CD4-positive, alpha-beta T cell treated with Interleukin-12 subunit alpha and Interleukin-12 subunit beta, for 1 hour (primary cell): ENCODE measurements around the gene OVCA2.
A peak's percentile ranks its signal among the peaks of the same experiment; 100 is the strongest.

Source experiments
- DNase-seq: peaks from one replicate; pipeline ENCODE4 v3.0.0-alpha.2; 2020

OVCA2 gene

GRCh38 chr17:2068031-2068518 is 26.3 kb downstream of the OVCA2 start:
- DNase-seq, result no peak

GRCh38 chr17:2068519-2069051 is 26.8 kb downstream of the OVCA2 start:
- DNase-seq, result no peak

GRCh38 chr17:2070241-2071023 is 28.6 kb downstream of the OVCA2 start:
- peak; percentile 26 for DNase-seq

DNA sequence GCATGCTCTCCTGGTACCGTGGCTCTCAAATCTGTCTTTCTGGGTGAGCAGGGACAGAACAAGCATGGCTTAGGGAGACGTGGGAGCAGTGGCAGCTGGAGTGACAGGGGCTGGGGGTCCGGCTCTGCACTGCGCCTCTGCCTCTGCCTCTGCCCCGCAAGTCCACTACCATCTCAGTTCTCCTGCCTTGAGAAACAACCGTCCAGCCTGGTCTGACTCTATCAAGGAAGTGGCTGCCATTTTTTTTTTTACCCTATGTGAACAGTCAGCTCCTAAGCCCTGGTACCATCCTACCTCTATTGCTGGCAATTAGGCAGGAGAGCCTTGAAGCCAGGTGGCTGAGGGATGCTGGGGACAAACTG is 29.2 kb downstream of the OVCA2 start:
- DNase-seq, result no peak

DNA sequence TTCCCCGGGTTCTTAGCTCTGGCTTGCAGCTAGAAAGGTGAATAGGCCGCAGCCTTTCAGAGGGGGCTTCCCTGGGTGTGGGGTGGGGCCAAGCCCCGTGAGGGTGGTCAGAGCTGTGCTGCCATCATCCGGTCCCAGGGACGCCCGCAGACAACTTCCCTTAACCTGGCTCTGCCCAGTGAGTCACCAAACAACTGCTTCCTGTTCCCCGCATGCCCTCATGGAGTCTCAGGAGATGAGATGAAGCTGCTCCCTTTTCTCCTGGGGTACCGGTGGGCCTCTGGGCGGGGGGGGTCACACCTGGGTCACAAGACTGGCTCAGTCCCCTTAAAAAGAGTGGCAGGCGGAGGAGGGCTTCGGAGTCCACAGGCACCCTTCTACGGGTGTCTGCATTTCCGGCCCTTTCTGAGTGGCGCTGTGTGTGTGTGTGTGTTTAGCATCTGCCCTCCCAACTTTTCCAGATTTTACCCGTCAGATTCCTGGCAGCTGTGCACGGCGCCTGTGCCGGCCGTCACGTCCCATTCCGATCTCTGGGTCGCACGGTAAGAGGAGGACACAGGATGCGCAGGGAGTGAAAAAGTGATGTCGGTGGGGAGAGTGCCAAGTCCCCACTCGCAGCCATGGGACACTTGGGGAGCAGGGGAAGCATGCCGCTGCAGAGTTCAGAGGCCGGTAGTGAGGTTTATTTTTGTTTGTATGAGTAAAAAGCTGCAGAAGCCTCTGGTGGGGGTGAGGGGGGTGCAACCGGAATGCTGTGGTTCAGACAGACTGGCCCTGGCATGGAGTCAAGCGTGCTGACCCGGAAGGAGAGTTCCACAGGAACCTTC is 29.8 kb downstream of the OVCA2 start:
- DNase-seq, result peak; percentile 16

DNA sequence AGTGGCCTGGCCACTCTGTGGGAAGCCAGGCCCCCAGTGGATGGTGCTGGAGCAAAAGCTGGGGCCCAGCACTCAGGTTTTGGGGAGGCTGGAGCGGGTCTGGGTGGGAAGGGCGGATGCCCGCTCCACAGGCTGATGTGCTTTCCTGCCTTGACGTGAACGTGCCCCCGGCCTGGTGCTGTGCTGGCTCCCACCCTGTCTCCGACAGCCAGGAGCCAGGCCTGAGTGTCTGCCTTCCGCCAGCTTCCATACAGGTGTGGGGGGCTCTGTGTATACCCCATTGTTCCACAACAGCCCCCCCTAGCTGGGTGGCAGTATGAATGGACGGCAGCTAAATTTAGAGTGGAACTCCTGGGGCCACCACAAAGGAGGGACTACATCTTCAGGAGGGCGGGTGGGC is 33.1 kb downstream of the OVCA2 start:
- DNase-seq, result no peak

- DNase-seq, result no peak
Measured at GRCh38 chr17:2075336-2076086, 33.7 kb downstream of the OVCA2 start.

DNA sequence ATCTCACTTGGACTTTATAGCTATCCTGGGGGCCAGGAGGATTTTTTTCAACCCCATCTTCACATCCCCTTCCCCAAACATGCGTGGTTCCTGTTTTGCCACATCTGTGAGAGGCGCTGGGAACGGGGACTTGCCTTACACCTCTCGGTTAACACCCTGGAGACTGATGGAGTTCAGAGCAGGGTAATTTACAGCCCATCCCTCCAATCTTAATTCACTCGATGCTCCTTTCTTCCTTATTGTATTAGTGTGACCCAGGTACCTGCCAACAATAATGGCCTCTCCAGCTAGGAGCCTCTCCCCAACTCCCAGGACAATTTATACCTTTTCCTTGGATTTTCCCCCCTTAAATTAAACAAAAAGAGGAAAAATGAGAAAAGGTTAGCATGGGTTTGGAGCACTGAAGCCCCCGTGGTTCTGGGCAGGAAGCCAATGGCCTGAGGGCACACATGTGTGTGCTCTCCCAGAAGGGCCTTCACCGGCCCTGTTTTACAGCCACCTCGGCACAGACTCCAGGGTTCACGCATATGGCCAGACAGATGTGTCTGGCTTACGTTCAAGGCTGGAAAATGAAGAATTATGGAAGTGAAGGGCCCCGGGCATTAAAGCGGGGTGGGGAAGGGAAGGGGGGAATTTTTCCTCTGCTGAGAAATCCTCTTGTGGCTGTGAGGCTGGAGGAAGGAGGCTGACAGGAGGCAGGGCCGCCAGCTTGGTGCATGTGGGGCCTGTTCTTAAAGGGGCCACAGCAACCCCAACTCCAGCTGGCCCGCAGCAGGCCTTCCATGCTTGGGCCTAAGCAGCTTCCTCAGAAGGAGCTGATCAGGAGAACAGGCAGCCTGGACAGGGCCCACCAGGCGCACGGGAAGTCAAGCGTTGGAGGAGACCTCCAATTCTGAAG is 34.5 kb downstream of the OVCA2 start:
- no peak for DNase-seq

GRCh38 chr17:2077040-2077439 is 35.2 kb downstream of the OVCA2 start:
- DNase-seq, result no peak

DNA sequence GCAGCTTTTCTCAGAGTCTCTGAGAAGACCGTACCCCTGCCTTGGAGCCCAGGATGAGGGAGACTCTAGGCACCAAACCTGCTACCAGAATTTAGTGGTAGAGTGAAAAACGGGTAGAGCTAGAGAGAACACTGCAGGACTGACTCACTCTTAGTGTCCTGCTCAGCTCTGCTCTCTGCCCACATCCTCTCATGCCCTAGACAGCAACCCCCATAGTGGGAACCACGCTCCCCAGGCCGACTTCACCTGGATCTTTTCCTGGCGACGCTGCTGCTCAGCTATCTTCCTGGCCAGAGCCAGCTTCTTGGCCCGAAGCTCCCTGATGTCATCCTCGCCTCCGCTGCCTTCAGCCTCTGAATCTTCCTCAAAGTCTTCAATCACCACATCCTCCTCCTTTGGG is 39.7 kb downstream of the OVCA2 start:
- DNase-seq, result no peak

- DNase-seq, result no peak
Measured at GRCh38 chr17:2082003-2082781, 40.4 kb downstream of the OVCA2 start.

DNA sequence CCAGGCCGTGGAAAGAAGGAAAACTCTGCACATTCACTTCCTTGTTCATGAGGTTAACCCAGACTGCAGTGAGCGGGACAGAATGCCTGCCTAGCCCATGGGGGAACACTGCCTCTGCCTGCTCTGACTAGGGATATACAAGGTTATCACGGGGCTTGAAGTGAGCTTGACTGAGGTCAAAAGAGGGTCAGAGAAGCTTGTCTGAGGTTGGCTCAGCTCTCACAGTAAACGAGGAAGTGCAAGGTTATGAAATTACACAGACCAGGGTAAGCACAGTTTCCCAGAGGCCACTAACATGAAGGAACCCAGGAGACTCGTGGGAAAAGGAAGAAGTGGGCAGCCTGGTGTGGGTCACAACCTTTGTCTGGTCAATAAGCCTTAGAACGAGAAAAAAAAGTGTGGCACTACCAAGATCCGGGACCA is 41.8 kb downstream of the OVCA2 start:
- no peak for DNase-seq

DNA sequence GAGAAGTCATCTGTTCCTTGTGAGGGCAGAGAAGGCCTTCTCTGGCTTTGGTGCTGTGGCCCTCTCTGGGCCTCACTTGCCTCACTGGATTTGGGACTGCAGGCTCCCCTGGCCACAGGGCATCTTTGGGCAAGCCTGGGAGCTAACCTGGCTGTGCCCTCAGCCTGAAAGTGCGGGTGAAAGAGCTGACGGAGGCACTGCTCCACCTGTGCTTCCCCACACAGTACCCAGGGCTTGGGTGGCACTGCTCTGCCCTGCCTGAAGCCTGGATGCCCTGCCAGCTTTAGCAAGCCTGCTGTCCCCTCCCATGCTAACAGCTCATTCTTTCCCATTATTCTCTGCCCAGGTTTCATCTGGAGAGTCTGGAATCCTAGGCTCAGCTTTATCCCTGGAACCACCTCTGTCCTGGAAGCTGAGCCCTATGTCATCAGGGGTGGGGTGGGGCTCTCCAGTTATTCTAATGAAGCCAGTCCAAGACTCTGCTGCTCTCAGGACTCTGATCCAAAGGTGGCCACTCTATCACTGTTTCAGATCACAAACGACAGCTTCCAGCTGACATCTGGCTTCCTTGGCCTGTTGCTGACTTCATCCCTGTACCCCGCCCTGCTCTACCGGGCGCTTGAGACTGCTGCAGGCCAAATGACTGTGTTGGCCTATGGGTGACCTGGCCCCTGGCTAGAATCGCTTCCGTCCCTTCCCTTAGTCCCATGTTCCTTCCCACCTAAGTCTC is 42.4 kb downstream of the OVCA2 start:
- no peak for DNase-seq

DNA sequence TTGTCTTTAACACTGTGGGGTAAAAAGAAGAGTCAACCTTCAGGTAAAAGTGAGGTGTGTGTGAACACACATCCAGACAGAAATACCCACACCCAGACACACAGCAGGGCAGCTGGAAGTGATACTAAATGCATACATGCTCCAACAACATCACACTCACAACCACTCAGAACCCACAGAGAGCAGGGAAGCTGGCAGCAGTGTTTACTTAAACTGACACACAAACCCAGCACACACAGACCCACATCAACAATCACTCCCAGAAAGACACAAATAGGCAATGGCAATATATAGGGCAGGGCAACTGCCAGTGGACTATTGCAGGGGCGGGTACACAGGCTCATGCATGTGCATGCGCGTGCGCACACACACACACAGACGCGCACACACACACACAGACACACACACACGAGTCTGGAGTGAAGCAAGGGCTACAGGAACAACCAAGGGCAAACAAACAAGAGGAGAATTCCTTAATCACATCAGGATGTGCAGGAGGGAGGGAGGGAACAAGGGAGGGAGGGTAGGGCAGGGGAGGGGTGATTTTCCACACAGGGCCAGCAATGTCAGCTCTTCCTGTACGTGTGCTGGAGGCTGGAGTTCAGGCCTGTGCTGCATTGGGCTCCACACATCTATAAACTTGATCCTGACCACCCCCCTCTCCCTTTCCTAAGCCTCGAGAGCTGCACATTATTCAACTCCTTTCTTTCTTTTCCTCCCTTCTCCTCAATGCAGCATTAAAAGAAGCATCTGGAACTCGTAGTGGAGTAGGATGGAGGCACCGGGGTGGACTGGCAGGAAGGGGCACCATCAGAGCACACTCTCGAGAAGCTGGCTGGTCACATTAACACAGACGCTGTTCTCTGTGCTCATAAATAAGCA is 43.2 kb downstream of the OVCA2 start:
- DNase-seq, result no peak

DNA sequence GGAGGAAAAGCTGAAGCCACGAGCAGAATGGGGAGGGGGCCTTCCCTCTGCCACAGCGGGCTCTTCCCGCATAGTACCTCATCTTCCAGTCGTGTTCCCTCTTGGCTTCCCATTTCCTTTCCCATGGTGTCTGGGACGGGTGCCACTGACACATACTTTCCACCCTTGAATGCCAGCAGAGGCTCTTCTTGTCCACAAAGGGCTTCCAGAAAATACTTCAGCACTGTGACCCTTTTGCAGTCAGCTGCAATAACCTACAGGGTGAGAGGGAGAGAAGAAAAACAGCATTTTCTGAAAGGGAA is 43.8 kb downstream of the OVCA2 start:
- DNase-seq, result no peak

- DNase-seq, result no peak
Measured at GRCh38 chr17:2086306-2086705, 44.5 kb downstream of the OVCA2 start.

DNA sequence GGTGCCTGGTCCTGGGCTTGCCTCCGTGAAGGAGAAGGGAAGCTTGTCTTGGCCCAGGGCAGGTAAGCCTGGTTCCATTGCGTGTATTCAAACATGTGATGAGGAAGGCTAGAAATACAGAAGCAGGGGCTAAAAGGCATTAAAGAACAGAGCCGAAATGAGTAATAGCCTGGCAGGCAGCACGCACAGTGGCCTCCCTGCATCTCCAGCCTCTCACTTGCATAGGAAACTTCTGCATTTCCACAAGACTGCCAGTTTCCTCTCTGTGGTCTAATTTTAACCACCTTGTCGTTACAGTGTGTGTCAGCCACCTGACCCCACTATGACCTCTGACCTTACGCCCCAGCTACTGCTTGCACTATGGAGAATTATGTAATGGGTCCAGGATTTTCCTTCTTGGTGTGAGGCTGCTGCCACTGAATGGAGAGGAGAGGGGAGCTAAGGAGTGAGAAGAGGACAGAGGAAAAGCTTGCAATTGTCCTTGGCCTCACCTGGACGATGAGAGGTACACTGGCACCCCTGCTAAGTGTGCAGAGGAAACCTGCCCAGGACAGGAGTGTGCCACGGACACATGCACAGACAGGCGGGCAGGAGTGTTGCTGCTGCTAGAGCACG is 45.9 kb downstream of the OVCA2 start:
- DNase-seq, result peak; percentile 48

DNA sequence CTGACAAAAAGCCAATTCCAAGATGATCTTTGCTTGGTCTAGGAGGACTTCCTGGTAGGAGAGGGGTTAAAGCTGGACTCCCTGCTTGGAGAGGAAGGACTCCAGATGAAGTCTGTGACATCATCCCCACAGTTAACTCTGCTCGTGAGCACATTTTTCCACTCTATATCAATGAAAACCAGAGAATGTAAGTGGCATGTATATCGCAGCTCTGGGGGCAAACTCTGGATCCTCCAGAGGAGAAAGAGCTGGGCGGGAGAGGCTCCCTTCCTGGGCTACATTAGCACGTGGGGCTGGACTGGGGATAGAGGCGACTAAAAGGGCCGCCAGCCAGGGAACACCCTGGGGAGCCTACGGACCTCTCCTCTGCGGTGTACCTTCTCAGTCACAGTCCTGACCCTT is 47.2 kb downstream of the OVCA2 start:
- DNase-seq, result no peak

DNA sequence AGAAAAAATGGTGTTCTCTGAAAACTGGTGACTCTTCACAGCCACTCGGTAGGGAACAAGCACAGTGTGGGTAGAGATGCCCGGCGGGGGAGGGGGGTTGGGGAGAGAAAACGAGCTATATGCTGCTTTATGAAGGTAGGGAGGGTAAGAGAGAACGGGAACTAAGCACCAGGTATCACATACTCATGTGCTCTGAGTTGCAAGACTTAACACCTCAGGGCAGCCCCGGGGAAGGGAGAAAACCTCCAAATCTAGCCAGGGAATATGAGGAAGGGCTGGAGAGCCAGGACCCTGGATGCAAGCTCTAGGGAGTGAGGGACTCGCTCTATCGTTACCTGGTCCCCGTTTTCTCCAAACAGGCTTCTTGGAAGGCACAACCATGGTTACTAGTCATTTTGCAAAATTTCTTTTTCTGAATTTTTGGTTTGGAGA is 48.4 kb downstream of the OVCA2 start:
- DNase-seq, result peak; percentile 8
